OCI-LY3 (cell line): ENCODE results near the gene TMEM132C.

Source experiments
- H2AFZ ChIP-seq: fragments of 200-600, 300-600 bp; shearing (Covaris generic); 2 replicates; pipeline ENCODE4 v1.6.0; 2014; ENCODE audit warnings: antibody characterized with exemption, low read depth, low read length
- H3K27ac ChIP-seq: fragments of 200-600, 300-600 bp; sonication (generic); 2 replicates; pipeline ENCODE4 v1.5.1; 2014; ENCODE audit warnings: mild to moderate bottlenecking, low read length, moderate library complexity, mixed read lengths
- H3K27me3 ChIP-seq: fragments of 200-600, 300-600 bp; sonication (generic); 2 replicates; pipeline ENCODE4 v1.6.1; 2014; ENCODE audit warnings: low read depth, low read length, mixed read lengths
- H3K36me3 ChIP-seq: fragments of 200-600, 300-600 bp; sonication (generic); replicated peaks from 2 replicates; pipeline ENCODE3; 2014; ENCODE audit warnings: low read depth, low read length, mixed read lengths
- H3K4me1 ChIP-seq: fragments of 300-600, 200-600 bp; sonication (generic); 2 replicates; pipeline ENCODE4 v1.6.1; 2014; ENCODE audit warnings: low read length, mixed read lengths
- H3K4me2 ChIP-seq: fragments of 200-600, 300-600 bp; sonication (generic); 2 replicates; pipeline ENCODE4 v1.6.1; 2014; ENCODE audit warnings: low read length, mixed read lengths
- H3K4me3 ChIP-seq: fragments of 300-600, 200-600 bp; sonication (generic); 2 replicates; pipeline ENCODE4 v1.5.1; 2014; ENCODE audit warnings: antibody characterized with exemption, mild to moderate bottlenecking, low read length, moderate library complexity
- H3K79me2 ChIP-seq: fragments of 300-600, 200-600 bp; shearing (Covaris generic); 2 replicates; pipeline ENCODE4 v1.6.1; 2014; ENCODE audit warnings: mild to moderate bottlenecking, low read length, mixed read lengths
- H3K9ac ChIP-seq: fragments of 300-600, 200-600 bp; shearing (Covaris generic); 2 replicates; pipeline ENCODE4 v1.6.0; 2014; ENCODE audit warnings: mild to moderate bottlenecking, low read length, moderate library complexity
- H3K9me3 ChIP-seq: fragments of 200-600, 300-600 bp; shearing (Covaris generic); 2 replicates; pipeline ENCODE4 v1.6.1; 2014; ENCODE audit warnings: low read length, mixed read lengths; ENCODE audit not compliant: insufficient read depth
- H4K20me1 ChIP-seq: fragments of 200-600, 300-600 bp; sonication (generic); 2 replicates; pipeline ENCODE4 v1.6.1; 2016; ENCODE audit warnings: low read length, mixed read lengths; ENCODE audit not compliant: insufficient read depth
- EZH2phosphoT487 ChIP-seq: fragments of 200-600 bp; shearing (Covaris generic); IDR thresholded peaks from 2 replicates; pipeline ENCODE4 v1.6.1; 2018; ENCODE audit warnings: antibody characterized with exemption, mixed run types, low read depth
- TF ChIP-seq, protein P1 (sequence below): fragments of 200-600, 300-600 bp; sonication (generic); IDR thresholded peaks from 2 replicates; pipeline ENCODE4 v1.5.1; 2014; ENCODE audit warnings: antibody characterized with exemption, low read length, low read depth

The TMEM132C gene

DNA sequence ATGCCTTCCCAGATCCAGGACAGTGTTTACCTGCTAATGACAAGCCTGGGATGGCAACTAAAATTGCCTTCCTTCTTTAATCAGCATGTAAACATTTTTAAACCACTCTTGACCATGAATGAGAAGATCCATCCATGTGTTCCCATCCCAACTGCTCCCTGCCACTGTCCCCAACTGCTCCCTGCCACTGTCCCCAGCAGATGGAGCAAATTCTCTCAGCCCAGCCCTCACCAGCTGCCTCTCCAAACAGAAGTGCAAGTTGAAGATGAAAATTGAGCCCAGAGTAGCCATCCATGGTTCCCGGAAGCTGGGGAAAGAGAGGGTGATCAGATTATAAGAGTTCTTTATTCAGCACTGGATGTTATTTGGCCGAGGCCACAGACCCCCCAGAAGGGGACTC, 423.7 kb downstream of the TMEM132C start:
- Histone ChIP-seq H2AFZ (no peak overlapping the region), H3K36me3 (no peaks in the 10 kb centered on the region), H3K9me3 (no peaks in the 10 kb centered on the region), H3K27ac (no peak overlapping the region), H3K27me3 (no peaks in the 10 kb centered on the region), H3K79me2 (no peaks in the 10 kb centered on the region), H3K4me1 (peaks cover 36% of the 10 kb centered on the region), H3K9ac (no peak overlapping the region), H3K4me3 (no peak overlapping the region), H4K20me1 (no peaks in the 10 kb centered on the region), H3K4me2 (peak overlapping the region; percentile 21)
- TF ChIP-seq, protein P1, sequence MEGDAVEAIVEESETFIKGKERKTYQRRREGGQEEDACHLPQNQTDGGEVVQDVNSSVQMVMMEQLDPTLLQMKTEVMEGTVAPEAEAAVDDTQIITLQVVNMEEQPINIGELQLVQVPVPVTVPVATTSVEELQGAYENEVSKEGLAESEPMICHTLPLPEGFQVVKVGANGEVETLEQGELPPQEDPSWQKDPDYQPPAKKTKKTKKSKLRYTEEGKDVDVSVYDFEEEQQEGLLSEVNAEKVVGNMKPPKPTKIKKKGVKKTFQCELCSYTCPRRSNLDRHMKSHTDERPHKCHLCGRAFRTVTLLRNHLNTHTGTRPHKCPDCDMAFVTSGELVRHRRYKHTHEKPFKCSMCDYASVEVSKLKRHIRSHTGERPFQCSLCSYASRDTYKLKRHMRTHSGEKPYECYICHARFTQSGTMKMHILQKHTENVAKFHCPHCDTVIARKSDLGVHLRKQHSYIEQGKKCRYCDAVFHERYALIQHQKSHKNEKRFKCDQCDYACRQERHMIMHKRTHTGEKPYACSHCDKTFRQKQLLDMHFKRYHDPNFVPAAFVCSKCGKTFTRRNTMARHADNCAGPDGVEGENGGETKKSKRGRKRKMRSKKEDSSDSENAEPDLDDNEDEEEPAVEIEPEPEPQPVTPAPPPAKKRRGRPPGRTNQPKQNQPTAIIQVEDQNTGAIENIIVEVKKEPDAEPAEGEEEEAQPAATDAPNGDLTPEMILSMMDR: no peak; the same call in 1 of the 2 replicates

DNA sequence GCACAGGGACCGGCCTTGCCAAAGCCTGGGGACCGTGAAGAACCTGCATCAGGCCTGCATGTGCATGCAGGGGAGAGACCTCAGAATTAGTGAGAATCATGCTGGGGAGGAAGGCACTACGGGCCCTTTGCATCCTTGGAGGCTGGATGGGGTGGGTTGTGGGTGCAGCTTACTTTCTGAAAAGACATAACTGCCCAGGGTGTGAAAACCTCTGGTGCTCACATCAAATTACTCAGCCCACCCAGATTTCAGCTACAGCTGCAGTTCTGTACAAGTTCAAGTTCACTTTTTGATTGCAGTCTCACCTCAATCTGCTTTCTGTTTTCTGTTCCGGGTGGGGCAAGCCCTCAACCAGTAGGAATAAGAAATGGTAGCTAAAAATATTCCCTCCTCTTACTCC, 426.1 kb downstream of the TMEM132C start:
- Histone ChIP-seq H3K9me3 (no peaks in the 10 kb centered on the region), H3K4me3 (no peak overlapping the region), H4K20me1 (no peaks in the 10 kb centered on the region), H3K4me1 (peaks cover 25% of the 10 kb centered on the region), H3K27me3 (peaks cover 8% of the 10 kb centered on the region; the same call in 1 of the 2 replicates), H3K36me3 (no peaks in the 10 kb centered on the region), H3K4me2 (0 out of 2 replicates have a peak overlapping the region, but pooled peaks have one; percentile 17), H3K27ac (no peak overlapping the region), H3K9ac (no peak overlapping the region), H3K79me2 (no peaks in the 10 kb centered on the region), H2AFZ (no peak overlapping the region)
- TF ChIP-seq EZH2phosphoT487: no peak
- TF ChIP-seq, protein P1: no peak

DNA sequence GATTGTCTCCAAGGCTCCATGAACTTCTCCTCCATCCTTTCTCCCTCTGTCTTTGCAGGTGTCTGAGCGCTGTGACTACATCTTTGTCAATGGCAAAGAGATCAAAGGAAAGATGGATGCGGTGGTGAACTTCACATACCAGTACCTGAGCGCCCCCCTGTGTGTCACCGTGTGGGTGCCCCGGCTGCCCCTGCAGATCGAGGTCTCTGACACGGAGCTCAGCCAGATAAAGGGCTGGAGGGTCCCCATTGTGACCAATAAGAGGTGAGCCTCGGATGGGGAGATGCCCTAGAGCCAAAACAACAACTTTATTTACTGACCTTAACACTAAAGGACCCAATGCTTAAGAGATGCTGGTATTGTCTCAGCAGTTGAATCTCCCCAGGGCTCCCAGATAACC, 426.8 kb downstream of the TMEM132C start:
- Histone ChIP-seq H3K79me2 (no peaks in the 10 kb centered on the region), H3K4me3 (no peak overlapping the region), H3K27me3 (peaks cover 9% of the 10 kb centered on the region; the same call in 1 of the 2 replicates), H2AFZ (no peak overlapping the region), H3K9me3 (no peaks in the 10 kb centered on the region), H3K4me1 (peaks cover 25% of the 10 kb centered on the region), H3K9ac (no peak overlapping the region), H3K27ac (no peak overlapping the region), H4K20me1 (no peaks in the 10 kb centered on the region), H3K4me2 (no peak overlapping the region), H3K36me3 (no peaks in the 10 kb centered on the region)
- no peak for TF ChIP-seq EZH2phosphoT487
- TF ChIP-seq, protein P1: peak; percentile 57

DNA sequence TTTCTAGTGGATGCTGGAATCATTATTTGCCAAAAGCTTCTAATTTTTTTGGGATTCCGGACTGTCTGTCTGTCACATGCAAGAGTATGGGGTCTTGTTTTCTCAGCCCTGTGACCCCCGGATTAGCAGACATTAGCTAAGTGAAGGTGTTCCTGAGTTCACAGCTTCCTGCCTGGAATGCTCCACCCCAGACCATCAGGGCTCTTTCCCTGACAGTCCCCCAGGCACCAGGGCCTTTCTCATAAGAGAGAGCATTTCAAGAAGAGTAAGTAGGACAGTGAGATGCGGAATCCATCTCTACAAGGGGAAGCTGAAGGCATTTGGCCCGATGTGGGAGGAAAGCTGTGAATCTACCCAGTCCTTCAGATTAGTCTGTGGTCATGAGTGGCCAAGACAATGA, 427.5 kb downstream of the TMEM132C start:
- no peak overlapping the region for H3K4me3 ChIP-seq

More for the DNA sequence above, 427.5 kb downstream of the TMEM132C start:
- Histone ChIP-seq H3K4me2 (no peak overlapping the region), H3K27ac (no peak overlapping the region), H3K27me3 (peaks cover 14% of the 10 kb centered on the region; the same call in 1 of the 2 replicates), H3K9me3 (no peaks in the 10 kb centered on the region), H2AFZ (no peak overlapping the region), H3K4me1 (peaks cover 25% of the 10 kb centered on the region), H3K9ac (no peak overlapping the region), H3K79me2 (no peaks in the 10 kb centered on the region), H3K36me3 (no peaks in the 10 kb centered on the region), H4K20me1 (no peaks in the 10 kb centered on the region)
- no peak for TF ChIP-seq EZH2phosphoT487
- TF ChIP-seq, protein P1: no peak
